HCEC 1CT (cell line): Measurements from ENCODE around the gene MOK.
"Not testable (repeated sequence)": the region's sequence is repeated elsewhere in the genome, so short reads cannot be mapped to it uniquely, and the experiment has no call there.

Experiments
- DNase-seq: peaks from one replicate; pipeline ENCODE4 v3.0.0-alpha.2; 2017

Gene MOK

DNA sequence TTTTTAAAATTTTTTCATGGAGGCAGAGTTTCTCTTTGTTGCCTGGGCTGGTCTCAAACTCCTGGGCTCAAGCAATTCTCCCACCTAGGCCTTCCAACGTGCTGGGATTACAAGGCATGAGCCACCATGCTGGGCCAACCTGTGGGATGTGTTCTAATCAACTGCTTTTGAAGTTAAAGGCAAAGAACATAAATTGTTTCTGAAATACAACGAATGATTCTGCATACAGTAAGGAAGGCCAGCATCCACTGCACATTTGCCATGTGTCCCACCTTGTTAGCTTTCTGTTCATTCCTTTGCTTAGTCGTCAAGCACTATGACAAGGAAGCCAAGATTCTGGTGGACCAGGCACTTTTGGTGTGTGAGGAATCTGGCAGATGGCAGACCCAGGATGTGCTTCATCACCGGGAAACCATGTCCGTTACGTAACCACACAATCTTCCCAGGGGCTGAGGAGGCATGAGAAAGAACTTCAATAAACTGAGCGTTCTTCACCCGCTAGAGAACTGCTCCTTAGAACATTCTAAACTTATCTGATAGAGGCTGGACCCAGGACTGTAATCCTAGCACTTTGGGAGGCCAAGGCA lies 24.5 kb downstream of the MOK start:
- DNase-seq, result peak; percentile 97

DNA sequence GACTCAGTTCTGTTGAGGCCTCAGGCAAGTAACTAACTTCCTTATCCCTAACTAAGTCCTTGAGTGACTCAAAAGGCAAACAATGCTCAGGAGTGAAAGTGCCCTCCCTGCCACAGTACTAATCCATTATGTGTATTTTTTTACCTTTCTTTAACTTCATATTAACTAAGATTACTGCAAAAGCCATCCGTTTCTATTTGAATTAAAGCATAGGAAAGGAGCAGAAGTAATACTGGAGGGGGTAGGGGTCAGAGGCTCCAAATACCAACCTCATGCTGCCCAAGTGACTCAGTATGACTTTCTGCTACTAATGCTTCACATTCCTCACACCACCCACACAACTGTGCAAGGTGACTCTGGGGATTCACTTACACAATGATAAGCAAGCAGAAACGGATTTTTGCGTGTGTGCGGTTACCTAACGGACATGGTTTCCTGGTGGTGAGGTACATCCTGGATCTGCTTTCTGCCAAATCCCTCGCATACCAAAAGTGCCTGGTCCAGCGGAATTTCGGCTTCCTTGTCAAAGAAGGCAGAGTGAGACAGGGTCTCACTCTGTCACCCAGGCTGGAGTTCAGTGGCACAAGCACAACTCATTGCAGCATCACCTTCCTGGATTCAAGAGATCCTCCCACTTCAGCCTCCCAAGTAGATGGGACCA lies 25.1 kb downstream of the MOK start:
- peak; percentile 97 for DNase-seq

DNA sequence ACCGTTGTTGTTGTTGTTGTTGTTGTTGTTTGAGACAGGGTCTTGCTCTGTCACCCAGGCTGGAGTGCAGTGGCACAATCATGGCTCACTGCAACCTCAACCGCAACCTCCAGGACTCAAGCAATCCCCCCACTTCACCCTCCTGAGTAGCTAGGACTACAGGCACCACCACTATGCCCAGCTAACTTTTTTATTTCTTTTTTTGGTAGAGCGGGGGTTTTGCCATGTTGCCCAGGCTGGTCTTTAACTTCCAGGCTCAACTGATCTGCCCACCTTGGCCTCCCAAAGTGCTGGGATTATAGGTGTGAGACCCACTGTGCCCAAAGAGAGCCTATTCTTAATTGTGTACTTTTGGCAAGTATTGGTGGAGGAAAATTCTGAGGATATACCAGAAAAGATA lies 25.7 kb downstream of the MOK start:
- DNase-seq, result no peak

DNA sequence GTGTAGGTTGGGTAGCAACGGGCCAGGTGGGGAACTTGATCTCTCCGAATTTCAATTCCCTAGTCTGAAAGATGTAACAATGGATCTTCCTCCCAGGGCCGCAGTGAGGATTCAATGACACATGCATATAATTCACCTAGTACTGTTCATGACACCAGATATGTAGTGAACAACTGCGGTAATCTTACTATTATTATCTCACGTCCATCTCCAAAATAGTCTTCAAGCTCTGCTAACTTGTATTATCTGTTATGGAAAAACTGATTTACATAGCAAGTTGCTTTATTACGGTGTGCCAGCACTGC lies 26.4 kb downstream of the MOK start:
- DNase-seq, result no peak

DNA sequence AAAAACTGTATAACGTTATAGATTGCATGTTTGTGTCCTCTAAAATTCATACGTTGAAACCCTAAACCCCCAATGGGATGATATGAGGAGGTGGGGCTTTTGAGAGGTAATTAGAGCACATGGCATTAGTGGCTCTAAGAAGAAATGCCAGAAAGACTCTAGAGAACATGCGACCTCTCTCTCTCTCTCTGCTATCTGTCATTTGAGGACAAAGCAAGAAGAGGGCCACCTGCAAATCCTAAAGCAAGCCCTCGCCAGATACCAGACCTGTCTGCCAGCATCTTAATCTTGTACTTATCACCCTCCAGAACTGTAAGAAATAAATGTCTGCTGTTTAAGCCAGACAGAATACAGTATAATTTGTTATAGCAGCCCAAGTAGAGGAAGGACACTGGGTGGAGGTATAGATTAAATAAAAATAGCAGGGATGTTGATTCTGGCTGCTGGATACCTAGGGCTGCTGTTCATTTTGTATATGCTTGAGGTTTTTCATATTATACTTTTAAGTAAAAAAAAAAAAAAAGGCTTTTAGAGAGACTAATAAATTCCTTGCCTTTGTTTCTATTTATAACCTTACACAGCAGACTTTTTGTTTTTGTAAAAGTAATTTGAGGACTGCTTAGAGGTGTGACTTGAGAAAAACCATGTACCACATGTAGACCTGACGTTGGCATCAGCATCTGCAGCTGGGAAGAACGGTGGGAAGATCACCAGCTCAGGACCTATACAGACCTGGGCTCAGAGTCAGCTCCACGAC lies 26.9 kb downstream of the MOK start:
- no peak for DNase-seq

DNA sequence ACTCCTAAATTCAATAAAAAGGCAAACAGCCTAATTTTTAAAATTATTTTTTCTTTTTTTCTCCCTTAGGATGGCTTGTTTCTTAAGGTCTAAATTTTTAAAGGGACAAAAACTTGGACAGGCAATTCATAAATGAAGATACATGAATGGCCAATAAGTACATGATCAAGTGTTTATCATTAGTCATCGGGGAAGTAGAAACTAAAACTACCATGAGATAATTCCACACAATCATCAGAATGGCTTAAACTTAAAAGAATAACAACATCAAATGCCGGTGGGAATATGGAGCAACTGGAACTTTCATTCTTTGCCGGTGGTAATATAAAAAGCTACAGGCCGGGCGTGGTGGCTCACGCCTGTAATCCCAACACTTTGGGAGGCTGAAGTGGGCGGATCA lies 29.1 kb downstream of the MOK start:
- peak; percentile 25 for DNase-seq

DNA sequence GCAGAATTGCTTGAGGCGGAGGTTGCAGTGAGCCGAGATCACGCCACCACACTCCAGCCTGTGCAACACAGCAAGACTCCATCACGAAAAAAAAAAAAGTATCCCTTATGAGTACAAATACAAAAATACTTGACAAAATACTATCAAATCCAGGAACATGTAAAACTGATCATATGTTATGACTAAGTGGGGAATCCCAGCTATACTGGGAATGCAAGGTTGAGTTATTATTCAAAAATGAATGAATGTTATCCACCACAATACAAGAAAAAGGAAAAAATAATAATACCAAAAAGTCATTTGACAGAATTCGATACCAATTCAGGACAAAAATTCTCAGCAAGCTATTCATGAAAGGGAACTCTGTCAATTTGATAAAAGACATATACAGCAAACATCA lies 32.6 kb downstream of the MOK start:
- peak; percentile 46 for DNase-seq

DNA sequence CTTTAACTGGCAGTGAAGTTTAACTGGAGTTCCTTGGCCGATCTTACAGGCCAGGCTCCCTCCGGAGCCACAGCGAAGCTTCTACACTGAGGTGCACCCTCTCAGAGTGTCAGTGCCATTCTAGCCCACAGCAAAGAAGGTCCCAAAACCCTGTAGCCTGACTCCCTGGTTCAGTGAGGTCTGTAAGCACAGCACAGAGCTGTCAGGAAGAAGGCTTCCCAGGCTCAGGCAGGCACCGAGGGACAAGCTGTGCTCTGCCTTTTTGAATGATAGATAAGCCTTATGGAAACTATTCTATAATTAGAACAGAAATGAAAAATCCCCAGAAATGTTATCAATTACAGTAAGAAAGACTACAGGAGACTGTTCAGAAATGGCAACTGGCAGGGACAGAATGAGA lies 40.2 kb downstream of the MOK start:
- no peak for DNase-seq

DNA sequence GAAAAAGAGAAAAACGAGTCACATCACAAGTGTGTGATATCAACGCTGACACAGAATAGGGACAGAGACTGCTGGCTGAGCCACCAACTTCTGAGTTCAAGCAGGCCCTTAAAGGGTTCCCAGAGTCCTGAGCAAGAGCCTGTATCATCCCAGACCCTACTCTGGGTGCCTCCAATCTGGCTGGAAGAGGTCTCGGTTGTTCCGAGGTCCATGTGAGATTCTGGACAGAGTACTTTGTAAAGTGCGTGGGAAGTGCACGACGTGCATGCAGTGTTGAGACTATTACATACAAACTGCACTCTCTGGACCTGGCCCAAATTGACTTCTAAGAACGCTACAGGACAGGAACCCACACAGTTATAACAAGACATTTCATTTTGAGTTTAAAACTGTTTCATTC lies 40.6 kb downstream of the MOK start:
- DNase-seq, result no peak

DNA sequence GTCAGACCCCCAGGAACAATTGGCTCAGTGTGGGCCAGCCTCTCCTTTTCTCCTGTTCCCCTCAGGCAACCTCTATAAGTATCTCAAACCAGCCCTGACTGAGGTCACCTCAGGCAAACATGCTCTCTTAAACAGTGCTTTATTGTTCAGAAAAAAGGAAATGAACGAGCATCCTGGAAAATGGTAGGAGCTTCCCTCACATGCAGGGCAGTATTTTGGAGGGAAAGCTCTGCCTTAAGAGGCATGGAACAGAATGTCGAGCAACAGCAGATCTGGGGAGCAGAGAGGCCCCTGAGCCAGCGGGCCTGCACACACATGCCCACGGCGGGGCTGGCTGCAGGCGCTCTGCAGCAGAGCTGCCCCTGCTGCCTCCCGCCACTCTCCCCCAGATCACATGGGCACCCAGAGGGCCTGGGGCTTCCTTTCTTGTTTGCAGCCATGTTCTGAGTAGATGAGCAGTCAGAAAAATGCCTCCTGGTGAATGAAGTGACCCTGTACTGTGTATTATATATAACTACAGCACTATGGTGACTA lies 42.0 kb downstream of the MOK start:
- no peak for DNase-seq

DNA sequence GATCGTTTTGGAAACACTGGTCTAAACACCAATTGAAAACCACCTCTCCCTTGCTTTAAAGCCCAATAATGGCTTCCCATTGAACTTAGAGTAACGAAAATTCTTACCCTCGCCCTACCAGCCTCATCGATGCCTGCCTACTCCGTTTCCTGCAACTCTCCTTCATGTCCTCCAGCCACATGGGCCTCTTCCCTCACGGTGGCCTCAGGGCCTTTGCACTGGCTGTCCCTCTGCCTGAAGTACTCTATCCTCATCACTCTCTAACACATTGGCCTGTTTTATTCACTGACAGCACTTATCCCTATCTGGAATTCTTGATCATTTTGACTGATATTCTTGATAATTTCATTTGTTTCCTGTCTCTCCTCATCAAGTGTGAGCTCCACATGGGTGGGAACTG lies 46.8 kb downstream of the MOK start:
- DNase-seq, result no peak

DNA sequence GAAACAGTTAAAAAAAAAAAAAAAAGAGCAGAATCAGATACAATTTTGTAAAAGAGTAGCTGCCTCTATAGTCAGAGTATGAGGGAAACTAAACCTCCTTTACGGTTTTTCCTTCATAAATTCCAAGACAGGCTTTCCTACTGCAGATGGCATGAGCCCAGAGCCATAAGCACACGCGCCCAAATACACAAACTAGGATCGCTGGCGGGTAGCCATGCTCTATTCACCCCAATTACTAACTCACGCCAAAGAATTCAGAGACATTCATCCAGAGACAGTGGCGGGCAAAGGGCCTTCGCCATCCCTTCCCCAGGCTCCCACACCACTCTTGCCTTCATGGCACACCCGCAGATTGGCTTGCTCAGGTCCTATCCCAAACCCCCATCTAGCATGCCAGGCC lies 48.2 kb downstream of the MOK start:
- DNase-seq, result no peak

DNA sequence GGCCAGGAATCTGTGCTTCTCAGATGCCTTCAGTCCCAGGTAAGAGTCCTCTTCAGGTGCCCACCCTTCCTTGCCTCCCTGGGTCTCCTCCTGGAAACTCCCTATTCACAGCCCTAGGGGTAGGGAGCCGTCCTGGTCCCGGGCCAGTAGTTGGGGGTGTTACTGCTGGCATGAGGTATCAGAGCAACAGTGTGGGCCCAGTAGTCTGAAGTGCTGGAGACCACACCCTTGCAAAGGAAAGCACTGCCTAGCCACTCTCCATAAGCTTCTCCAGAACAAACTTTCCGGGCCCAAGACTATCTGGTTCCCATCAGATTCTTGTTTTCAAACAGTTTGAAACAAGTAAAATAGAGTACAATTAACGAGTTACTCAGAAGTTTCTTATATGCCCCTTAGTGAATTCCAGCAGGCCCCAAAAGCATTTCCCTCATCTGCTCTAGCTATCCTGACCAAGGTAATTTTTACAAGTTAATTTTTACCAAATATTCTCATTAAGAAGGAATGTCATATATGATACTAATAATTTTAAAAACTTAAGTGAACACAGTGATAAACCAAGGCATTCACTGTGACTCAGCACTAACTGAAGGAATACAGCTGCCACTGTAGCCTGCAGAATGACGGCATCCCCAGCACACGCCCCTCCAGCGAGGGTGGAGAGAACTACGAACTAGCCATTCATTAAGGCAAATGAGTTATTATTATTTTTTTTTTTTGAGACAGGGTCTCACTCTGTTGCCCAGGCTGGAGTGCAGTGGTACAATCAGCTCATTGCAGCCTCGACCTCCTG lies 49.4 kb downstream of the MOK start:
- DNase-seq, result peak; percentile 76

DNA sequence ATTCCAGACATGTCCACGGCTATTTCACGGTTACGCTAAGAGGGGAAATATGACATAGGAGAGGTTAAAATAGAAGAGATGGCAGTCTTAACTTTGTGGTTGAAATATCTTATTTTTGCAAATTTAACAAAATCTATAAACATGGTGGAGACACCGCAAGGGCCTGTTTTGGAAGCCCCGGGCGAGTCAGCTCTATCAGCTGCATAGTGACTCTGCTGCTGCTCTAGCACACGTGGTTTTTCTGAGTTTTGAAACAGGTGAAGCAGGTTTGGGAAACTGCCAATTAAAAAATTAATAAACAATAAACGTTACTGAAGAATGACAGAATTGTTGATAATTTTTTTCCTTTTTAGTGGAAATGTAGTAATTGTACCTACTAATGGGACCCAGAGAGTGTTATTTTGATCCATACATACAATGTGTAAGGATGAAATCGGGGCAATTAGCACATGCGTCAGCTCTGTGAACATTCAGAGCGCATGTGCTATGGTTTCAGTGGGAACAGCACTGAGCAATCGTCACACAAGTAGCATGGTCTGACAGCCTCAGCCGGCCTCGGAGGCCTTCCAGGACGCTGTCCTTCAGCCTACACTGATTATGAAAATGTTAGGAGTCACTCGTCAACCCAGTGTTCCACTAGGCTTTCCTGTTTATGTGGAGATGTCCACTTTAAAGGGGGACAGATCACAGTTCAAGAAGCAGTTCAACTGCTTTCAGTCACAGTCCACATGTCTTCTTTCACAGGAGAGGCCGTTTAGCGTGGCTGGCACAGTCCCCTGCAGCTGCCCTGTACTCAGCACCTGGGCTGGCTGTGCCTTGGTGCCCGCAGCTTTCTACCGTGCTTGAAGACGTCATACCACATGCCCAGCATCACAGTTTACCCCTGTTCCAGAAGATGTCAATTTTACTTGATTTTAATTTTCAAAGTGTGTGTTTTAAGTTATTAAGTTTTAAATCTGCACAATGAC lies 51.8 kb downstream of the MOK start:
- DNase-seq, result no peak

DNA sequence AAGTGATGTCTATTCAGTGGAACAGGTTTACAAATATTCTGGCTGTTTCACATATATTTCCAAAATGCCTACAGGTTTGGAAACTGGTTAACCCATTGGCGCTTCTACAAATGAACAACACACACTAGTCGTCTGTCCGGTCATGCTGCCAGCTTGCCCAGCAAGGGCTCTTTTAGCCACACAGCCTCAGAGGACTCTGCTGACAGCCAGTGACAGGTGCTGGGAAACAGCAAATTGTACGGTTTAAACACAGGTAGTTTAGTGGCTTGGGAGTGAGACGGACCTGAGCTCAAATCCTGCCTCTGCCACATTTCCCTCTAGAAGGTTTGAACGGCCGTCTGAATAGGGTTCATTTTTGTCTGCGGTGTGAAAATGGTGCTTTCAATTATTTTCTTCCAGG lies 53.8 kb downstream of the MOK start:
- DNase-seq, result no peak

DNA sequence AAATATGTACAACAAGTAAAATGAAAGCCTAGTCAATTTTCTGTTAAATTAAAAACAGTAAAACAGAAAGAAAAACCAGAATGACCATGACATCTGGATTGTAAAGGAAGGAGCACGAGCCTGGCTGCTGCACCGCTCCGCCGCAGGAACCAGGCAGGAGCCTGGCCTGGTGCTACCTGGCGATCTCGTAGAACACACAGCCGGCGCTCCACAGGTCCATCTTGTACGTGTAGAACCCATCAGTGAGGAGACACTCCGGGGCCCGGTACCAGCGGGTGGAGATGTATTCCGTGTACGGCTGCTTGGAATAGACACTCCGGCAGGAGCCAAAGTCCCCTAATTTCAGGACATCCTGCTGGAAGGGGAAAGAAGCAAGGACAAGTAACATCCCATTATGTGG lies 54.3 kb downstream of the MOK start:
- DNase-seq, result no peak

DNA sequence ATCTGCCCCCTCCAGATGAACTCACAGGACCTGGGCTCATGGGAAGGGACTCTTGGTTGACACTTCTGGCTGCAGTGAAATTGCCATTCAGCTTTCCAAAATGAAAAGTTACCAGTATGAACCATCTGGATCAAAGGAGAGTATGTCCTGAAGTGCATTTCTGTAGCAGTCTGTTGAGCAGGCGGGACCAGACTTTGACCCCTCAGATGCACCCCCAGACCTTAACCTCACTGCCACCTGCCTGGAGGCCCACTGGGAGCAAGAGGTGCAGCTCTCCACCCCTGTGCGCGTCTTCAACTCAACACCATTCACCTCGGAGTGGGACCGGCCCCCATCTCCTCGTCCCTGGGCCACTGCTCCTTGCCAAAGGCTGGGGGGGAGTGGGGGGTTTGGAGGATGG lies 55.0 kb downstream of the MOK start:
- DNase-seq, result no peak

DNA sequence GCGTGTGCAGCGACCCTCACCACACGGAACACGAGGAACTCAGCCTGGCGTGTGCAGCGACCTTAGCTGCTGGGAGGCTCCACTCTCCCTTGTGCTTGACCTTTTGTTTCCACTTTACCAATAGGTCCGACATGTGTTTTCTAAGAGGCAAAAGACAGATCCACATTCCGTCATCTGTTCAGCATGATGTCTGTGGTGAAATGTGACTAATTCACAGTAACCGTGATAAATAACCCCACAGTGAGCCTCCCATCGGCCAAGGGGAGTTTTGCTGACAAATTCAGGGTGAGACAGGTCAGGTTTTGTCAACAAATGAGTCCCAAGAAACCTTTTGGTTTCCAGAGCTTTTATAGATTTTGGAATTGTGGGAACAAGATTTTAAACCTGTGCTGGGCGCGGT lies 55.9 kb downstream of the MOK start:
- DNase-seq, result peak; percentile 83

DNA sequence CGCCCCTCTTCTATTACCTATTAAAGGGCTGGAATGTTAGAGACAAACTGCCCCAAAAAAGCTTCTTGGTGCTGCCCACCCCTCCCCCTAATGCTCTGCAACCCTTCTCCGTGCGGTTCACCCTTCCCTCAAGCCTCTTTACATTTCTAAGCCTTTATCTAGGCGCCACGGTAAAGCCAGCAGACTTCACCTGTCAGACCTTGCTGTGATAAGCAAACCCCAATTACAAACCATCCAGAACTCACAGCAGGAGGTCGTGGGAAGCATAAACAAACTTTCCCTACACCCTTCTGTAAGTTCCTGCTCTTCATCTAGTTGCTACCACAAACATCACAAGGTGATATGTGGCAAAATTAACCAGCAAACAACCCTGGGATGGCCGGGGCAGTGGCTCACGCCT lies 56.8 kb downstream of the MOK start:
- DNase-seq, result no peak

DNA sequence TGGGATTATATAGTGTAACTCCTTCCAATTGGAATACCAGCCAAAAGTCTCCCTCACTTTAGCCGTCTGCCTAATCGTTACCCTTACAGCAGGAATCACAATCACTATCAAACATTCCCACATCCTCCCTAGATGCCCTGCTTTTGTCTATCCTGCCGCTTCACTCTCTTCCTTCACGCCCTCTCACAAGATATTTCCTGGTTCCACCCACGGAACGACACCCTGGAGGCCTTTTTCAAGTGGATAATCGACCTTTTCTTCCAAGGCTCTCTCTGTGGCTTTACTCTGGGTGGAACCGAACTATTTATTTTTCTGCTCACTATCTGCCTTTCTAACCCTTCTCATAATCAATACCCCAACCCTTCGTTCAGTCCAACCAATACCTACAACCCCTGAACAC lies 58.9 kb downstream of the MOK start:
- DNase-seq, result no peak

DNA sequence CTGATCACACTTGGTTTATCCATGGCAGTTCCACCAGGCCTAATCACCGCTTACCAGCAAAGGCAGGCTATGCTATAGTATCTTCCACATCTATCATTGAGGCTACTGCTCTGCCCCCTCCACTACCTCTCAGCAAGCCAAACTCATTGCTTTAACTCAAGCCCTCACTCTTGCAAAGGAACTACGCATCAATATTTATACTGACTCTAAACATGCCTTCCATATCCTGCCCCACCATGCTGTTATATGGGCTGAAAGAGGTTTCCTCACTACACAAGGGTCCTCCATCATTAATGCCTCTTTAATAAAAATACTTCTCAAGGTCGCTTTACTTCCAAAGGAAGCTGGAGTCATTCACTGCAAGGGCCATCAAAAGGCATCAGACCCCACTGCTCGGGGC lies 61.2 kb downstream of the MOK start:
- DNase-seq, result not testable (repeated sequence)

DNA sequence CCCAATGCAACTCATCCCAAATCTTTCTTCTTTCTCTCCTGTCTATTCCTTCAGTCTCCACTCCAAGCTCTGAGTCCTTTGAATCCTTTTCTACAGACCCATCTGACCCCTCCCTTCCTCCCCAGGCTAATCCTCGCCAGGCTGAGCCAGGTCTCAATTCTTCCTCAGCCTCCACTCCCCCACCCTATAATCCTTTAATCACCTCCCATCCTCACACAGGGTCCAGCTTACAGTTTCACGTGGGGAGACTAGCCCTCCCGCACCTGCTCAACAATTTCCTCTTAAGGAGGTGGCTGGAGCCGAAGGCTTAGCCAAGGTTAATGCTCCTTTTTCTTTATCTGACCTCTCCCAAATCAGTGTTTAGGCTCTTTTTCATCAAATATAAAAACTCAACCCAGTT lies 63.8 kb downstream of the MOK start:
- no peak for DNase-seq
